ENCODE measurements around the gene UBE2E3. TPM values are rescaled to one million over a fixed set of nuclear protein-coding genes. Genes with fewer than 3 reads are reported as not detected.

UBE2E3 gene
- total and polyA plus RNA-seq, 2 of the 4 experiments (the other 2 are of a cell fraction) = 106 to 114 TPM

DNA sequence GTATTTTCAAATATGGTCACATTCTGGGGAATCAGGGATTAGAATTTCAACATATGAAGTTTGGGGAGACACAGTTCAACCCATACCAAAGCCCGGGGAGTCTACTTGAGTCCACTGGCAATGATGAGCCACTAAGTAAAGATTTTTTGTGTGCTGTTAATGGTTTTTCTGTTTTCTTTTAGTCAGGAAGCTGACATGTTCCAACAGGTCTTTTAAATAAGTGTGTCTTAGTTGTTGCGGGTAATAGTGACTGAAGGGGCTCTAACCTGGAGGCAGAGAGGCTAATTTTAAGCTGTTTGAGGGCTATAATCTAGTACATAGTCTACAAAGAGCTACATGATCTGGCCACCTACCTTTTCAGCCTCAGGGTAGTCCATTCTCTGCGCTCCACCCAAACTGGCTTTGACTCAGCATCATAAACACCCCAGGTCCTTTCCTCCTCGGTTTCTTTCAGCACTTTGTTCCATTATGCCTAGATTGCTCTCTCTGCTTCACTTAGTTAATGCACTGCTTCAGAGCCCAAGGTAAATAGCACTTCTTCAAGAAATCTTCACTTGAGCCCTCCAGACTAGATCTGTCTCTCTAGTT is 17.6 kb upstream of the UBE2E3 start:
- TF ChIP-seq RFX5 (IDR thresholded peaks at IDR 0.05; ENCODE audit: low read depth, low read length) (no peak), FOS (IDR thresholded peaks at IDR 0.05; ENCODE audit: low read depth, low read length) (no peak), CTCF (conservative IDR thresholded peaks at IDR 0.05; ENCODE audit: low read depth, low read length) (no peak)
- BruUV-seq (replicated peaks) = no TSS peak
- no peak overlapping the region for H4K91ac ChIP-seq (ENCODE audit: insufficient read depth, low read depth, low read length)
- dilution Hi-C loops (cut with HindIII; ENCODE audit: low sequenced_read_pairs, unreplicated experiment) (no loop called here), intact Hi-C loops (cut with micrococcal nuclease) (no loop called here), in situ Hi-C loops (cut with MboI; ENCODE audit: low sequenced_read_pairs) (no loop called here)
- H3K4me3 ChIP-seq (ENCODE audit: insufficient read depth, low read depth, low read length) = no peak overlapping the region
- no peaks in the 10 kb centered on the region for H4K20me1 ChIP-seq (ENCODE audit: insufficient read depth, low read length)
- no peak overlapping the region for H3K4me2 ChIP-seq (ENCODE audit: low read depth, low read length)
- H3K18ac ChIP-seq (ENCODE audit: low read depth, low read length) = no peak overlapping the region
- H2BK15ac ChIP-seq (ENCODE audit: low read depth, low read length) = no peak overlapping the region
- DNase-seq (no peak), ATAC-seq (ENCODE audit: low read depth) (no peak)
- H3K9me1 ChIP-seq (ENCODE audit: insufficient read depth, low read length) = no peaks in the 10 kb centered on the region; the same call in 1 of the 2 replicates
- no peaks in the 10 kb centered on the region for H3K79me1 ChIP-seq (ENCODE audit: low read depth in 1 of 2, low read length in 2 of 2)
- H3K23ac ChIP-seq (ENCODE audit: low read depth, low read length) = no peak overlapping the region
- no peak overlapping the region for H2BK120ac ChIP-seq (ENCODE audit: low read depth, low read length)
- no peaks in the 10 kb centered on the region for H3K27me3 ChIP-seq (ENCODE audit: control insufficient read depth, insufficient read depth, low read length)
- POLR2A ChIA-PET (ENCODE audit: unreplicated experiment) = no interaction called here
- no peak overlapping the region for H4K5ac ChIP-seq (ENCODE audit: low read depth, low read length)
- no peak overlapping the region for H4K8ac ChIP-seq (ENCODE audit: low read depth in 2 of 2, low read length in 2 of 2)
- H3K56ac ChIP-seq (ENCODE audit: extremely low read depth, insufficient read depth, low read length) = no peak overlapping the region
- no peaks in the 10 kb centered on the region for H3K9me3 ChIP-seq (ENCODE audit: control insufficient read depth, insufficient read depth, low read length)
- H3K36me3 ChIP-seq (ENCODE audit: control insufficient read depth, insufficient read depth, low read length) = no peaks in the 10 kb centered on the region
- CTCF ChIA-PET = no interaction called here
- no peak overlapping the region for H2BK20ac ChIP-seq (ENCODE audit: low read depth, low read length)
- no peaks in the 10 kb centered on the region for H3K4me1 ChIP-seq (ENCODE audit: control insufficient read depth, insufficient read depth, low read length)
- H2AK5ac ChIP-seq (ENCODE audit: low read depth, low read length) = no peak overlapping the region
- H3K4ac ChIP-seq (ENCODE audit: low read depth, low read length) = no peak overlapping the region
- H3K9ac ChIP-seq (ENCODE audit: low read depth, low read length) = no peak overlapping the region
- H2AK9ac ChIP-seq (replicated peaks; ENCODE audit: low read depth, low read length, poor library complexity) = no peak overlapping the region
- no peak overlapping the region for H3K14ac ChIP-seq (replicated peaks; ENCODE audit: low read depth, low read length)
- H2BK5ac ChIP-seq (ENCODE audit: low read depth, low read length, poor library complexity, severe bottlenecking) = no peak overlapping the region
- H3K27ac ChIP-seq (ENCODE audit: insufficient read depth, low read length) = no peak overlapping the region
- H2AFZ ChIP-seq (replicated peaks; ENCODE audit: low read length, poor library complexity) = no peak overlapping the region
- WGBS, 2 experiments (ENCODE audit: extremely low coverage in 2 of 2, insufficient read length in 1 of 2) = 100% methylated on average over 1 of the region's 4 CpGs; no CpG with 5 or more reads in 1 of the 2 experiments
